IPS DF 4.7 (cell line): ENCODE data around the gene RARRES2.

Source experiments
- DNase-seq: peaks from one replicate; pipeline ENCODE4 v3.0.0-alpha.2; 2013; ENCODE audit warnings: low spot score; ENCODE audit errors: extremely low read depth

Gene RARRES2

GRCh38 chr7:150361807-150362621 lies 20.6 kb upstream of the RARRES2 start:
- DNase-seq = no peak

- no peak for DNase-seq
These were observed 20.0 kb upstream of the RARRES2 start for GRCh38 chr7:150361402-150361801.

- DNase-seq = no peak
These were observed 19.1 kb upstream of the RARRES2 start for GRCh38 chr7:150360363-150361058.

GRCh38 chr7:150359622-150360362 lies 18.4 kb upstream of the RARRES2 start:
- DNase-seq = no peak

- no peak for DNase-seq
These were observed 17.7 kb upstream of the RARRES2 start for GRCh38 chr7:150358988-150359621.

- DNase-seq = no peak
These were observed 17.0 kb upstream of the RARRES2 start for GRCh38 chr7:150358433-150358832.

GRCh38 chr7:150357771-150358427 lies 16.5 kb upstream of the RARRES2 start:
- no peak for DNase-seq

GRCh38 chr7:150357270-150357669 lies 15.8 kb upstream of the RARRES2 start:
- DNase-seq = no peak

- no peak for DNase-seq
These were observed 15.0 kb upstream of the RARRES2 start for GRCh38 chr7:150356265-150356897.

- DNase-seq = no peak
These were observed 14.2 kb upstream of the RARRES2 start for GRCh38 chr7:150355666-150356059.

GRCh38 chr7:150351587-150352194 lies 10.3 kb upstream of the RARRES2 start:
- DNase-seq = no peak

- no peak for DNase-seq
These were observed 5.5 kb upstream of the RARRES2 start for GRCh38 chr7:150346922-150347321.

- no peak for DNase-seq
These were observed 3.6 kb upstream of the RARRES2 start for GRCh38 chr7:150345012-150345411.

GRCh38 chr7:150344299-150344698 lies 2.9 kb upstream of the RARRES2 start:
- DNase-seq = no peak

GRCh38 chr7:150343225-150343624 lies 1.8 kb upstream of the RARRES2 start:
- no peak for DNase-seq

- no peak for DNase-seq
These were observed 636 bp upstream of the RARRES2 start for GRCh38 chr7:150342121-150342408.

GRCh38 chr7:150340875-150341262 lies 560 bp downstream of the RARRES2 start:
- no peak for DNase-seq

- DNase-seq = no peak
These were observed 1.2 kb downstream of the RARRES2 start for GRCh38 chr7:150340024-150340749.

GRCh38 chr7:150339409-150339809 lies 2.0 kb downstream of the RARRES2 start:
- no peak for DNase-seq
